CD4-positive, alpha-beta memory T cell (primary cell): ENCODE results near the gene EFNB2. TPM values are rescaled to one million over a fixed set of nuclear protein-coding genes. Genes with fewer than 3 reads are reported as not detected.

ENCODE experiments used
- CTCF ChIA-PET: fragments of 350-600 bp; sonication (Branson Sonifier 250); formaldehyde crosslinking; loops from one replicate; lab custom pipeline; 2021; ENCODE audit warnings: inconsistent platforms; ENCODE audit not compliant: partially characterized antibody; lab: Charles Lee
- POLR2A ChIA-PET: fragments of 350-600 bp; sonication (Branson Sonifier 250); formaldehyde crosslinking; loops from one replicate; lab custom pipeline; 2021; ENCODE audit not compliant: partially characterized antibody; lab: Charles Lee
- DNase-seq, 5 donors: peaks; one replicate each; pipeline versions ENCODE4 v3.0.0 to v3.0.0-alpha.2; 2020 to 2022; ENCODE audit warnings: mixed read lengths in 1 of 5
- H3K27ac ChIP-seq: one replicate; pipeline ENCODE4 v1.7.0; 2013; ENCODE audit warnings: low read depth, low read length
- H3K27me3 ChIP-seq: 2 replicates; pipeline ENCODE4 v1.7.0; 2013; ENCODE audit warnings: mild to moderate bottlenecking, low read length, moderate library complexity; ENCODE audit not compliant: insufficient read depth
- H3K36me3 ChIP-seq: 2 replicates; pipeline ENCODE4 v1.7.0; 2013; ENCODE audit warnings: mild to moderate bottlenecking, low read length, moderate library complexity; ENCODE audit not compliant: insufficient read depth
- H3K4me1 ChIP-seq: 2 replicates; pipeline ENCODE4 v1.7.0; 2013; ENCODE audit warnings: mild to moderate bottlenecking, low read length, moderate library complexity; ENCODE audit not compliant: insufficient read depth
- H3K4me3 ChIP-seq, 2 donors: one replicate each; pipeline ENCODE4 v1.7.0; 2013; ENCODE audit warnings: low read length in 2 of 2, mild to moderate bottlenecking in 1 of 2
- H3K9me3 ChIP-seq, 2 donors: one replicate each; pipeline ENCODE4 v1.7.0; 2013; ENCODE audit warnings: low read length in 2 of 2, control low read depth in 1 of 2; ENCODE audit not compliant: control insufficient read depth in 1 of 2
- H3K27ac Mint-ChIP-seq, 7 donors: one replicate each; pipeline ENCODE4 v1.8.0; 2020 to 2021; ENCODE audit warnings: mixed read lengths in 7 of 7, mild to moderate bottlenecking in 6 of 7, inconsistent platforms in 3 of 7, moderate library complexity in 3 of 7
- H3K27me3 Mint-ChIP-seq, 2 donors: one replicate each; pipeline ENCODE4 v1.8.0; 2020 to 2021; ENCODE audit warnings: mixed read lengths in 2 of 2
- H3K36me3 Mint-ChIP-seq, 2 donors: one replicate each; pipeline ENCODE4 v1.8.0; 2020 to 2021; ENCODE audit warnings: mixed read lengths in 2 of 2, inconsistent platforms in 1 of 2, mild to moderate bottlenecking in 1 of 2
- H3K4me1 Mint-ChIP-seq, 4 donors: one replicate each; pipeline ENCODE4 v1.8.0; 2020 to 2021; ENCODE audit warnings: mixed read lengths in 4 of 4, mild to moderate bottlenecking in 1 of 4
- H3K4me3 Mint-ChIP-seq, 8 donors: one replicate each; pipeline ENCODE4 v1.8.0; 2020 to 2021; ENCODE audit warnings: mixed read lengths in 8 of 8, mild to moderate bottlenecking in 7 of 8, moderate library complexity in 6 of 8, inconsistent platforms in 3 of 8
- H3K9me3 Mint-ChIP-seq, 8 donors: one replicate each; pipeline ENCODE4 v1.8.0; 2020 to 2021; ENCODE audit warnings: mixed read lengths in 8 of 8, mild to moderate bottlenecking in 5 of 8, inconsistent platforms in 3 of 8, moderate library complexity in 1 of 8
- intact Hi-C: fragments of 100-400 bp; cut with micrococcal nuclease; formaldehyde crosslinking; loops from one replicate; pipeline ENCODE4 v1.15.1; 2023
- polyA plus RNA-seq, 2 donors: library from polyadenylated mRNA; unstranded; fragments of 300-500 nt; fragmentation: Illumina TruSeq; gene quantifications; one replicate each; pipeline ENCODE4 v1.2.3, GENCODE V29; 2021
- total RNA-seq, 2 experiments: library from RNA; stranded (reverse); gene quantifications; one replicate each; pipeline ENCODE4 v1.2.3, GENCODE V29; 2021

The EFNB2 gene
- total and polyA plus RNA-seq, 4 experiments from 2014 or later: 0.05 to 0.38 (median 0.25) TPM; not detected in 1

DNA sequence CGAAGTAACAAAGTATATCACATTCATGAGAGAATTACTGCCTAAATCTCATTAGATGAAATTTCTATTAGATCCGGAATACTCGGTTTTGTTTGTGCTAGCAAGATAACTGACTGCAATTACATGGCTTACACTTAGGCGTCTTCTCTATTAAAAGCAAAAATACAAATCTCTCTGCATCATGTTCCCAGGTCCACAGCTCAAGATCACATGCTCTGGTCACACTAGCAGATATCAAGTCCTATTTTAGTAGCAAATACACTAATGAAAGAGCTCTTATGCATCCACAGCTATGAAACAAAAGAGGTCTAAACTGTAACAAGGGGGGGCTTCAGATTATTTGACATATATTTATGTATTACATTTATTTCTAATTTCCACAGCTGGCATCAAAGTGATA is 53.5 kb downstream of the EFNB2 start:
- Histone ChIP-seq H3K27ac (no peak overlapping the region), H3K4me3 (no peak overlapping the region), H3K27me3 (no peaks in the 10 kb centered on the region), H3K9me3 (no peaks in the 10 kb centered on the region), H3K36me3 (no peaks in the 10 kb centered on the region), H3K4me1 (no peaks in the 10 kb centered on the region)
- no peak for DNase-seq
- no peaks in the 10 kb centered on the region for H3K36me3 Mint-ChIP-seq
- H3K27ac Mint-ChIP-seq: no peak overlapping the region
- intact Hi-C loops: no loop called here
- POLR2A ChIA-PET: interaction anchor here (1.0 kb wide), 1 partner anchor 117 kb away, joined by 3 read pairs; no protein-coding TSS in a partner anchor
- H3K4me3 Mint-ChIP-seq: no peak overlapping the region
- peaks cover 0 to 14% (median 0%) of the 10 kb centered on the region in 8 donors for H3K9me3 Mint-ChIP-seq
- H3K4me1 Mint-ChIP-seq: no peaks in the 10 kb centered on the region
- CTCF ChIA-PET: no interaction called here
- peaks cover 29 to 31% of the 10 kb centered on the region in 2 donors for H3K27me3 Mint-ChIP-seq

DNA sequence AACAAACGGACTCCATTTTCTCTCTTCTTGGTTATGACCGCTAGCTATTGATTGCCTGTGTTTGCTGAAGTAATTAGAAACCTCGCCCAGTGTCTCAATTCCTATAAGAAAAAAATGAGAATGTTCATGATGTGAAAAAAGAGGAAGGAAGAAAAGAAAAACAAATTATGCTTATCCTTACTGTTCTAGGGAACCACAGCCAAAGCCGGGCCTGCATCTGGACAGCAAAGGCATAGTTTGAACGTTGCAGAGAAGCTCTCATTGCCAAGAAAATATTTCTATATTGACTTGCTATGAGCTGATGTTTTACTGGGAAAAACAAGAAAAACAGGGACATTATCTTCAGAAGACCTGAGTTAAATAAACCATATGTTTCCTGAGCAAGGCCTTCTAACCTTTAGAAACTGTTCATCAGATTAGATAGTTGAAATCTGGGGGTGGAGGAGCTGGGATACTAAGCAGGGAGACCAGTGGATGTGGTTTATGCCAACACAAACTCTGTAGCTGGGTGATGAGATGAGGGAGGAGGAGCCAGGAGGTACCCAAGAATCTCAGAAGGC is 55.0 kb downstream of the EFNB2 start:
- no peak overlapping the region for H3K27ac ChIP-seq
- POLR2A ChIA-PET: no interaction called here
- no peaks in the 10 kb centered on the region for H3K9me3 ChIP-seq
- no peaks in the 10 kb centered on the region for H3K27me3 ChIP-seq
- no peaks in the 10 kb centered on the region for H3K36me3 ChIP-seq
- Mint-ChIP-seq H3K9me3 (peaks cover 0 to 14% (median 0%) of the 10 kb centered on the region in 8 donors), H3K36me3 (no peaks in the 10 kb centered on the region), H3K27me3 (peaks cover 19 to 26% of the 10 kb centered on the region in 2 donors), H3K27ac (no peak overlapping the region), H3K4me1 (no peaks in the 10 kb centered on the region), H3K4me3 (no peak overlapping the region)
- CTCF ChIA-PET: no interaction called here
- H3K4me1 ChIP-seq: no peaks in the 10 kb centered on the region
- H3K4me3 ChIP-seq: no peak overlapping the region
- no peak for DNase-seq
- intact Hi-C loops: no loop called here

DNA sequence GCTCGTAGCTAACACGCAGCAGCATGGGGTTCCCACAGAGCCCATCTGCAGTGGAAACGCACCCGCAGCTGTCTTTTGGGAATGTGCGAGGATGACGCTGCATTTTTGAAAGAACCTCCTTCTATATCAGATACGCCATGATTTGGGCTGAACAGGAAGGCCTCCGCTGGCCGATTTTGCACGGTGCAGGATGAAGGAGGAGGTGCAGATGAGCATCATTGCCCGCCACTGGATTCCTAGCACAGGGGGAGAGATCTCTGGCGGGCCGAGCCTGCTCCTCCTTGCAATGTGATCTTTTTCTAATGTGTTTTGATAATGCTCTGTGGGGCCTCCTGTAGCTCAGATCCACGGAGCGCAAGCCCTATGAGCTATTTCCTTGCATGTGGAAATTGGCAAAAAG is 55.5 kb downstream of the EFNB2 start:
- CTCF ChIA-PET: no interaction called here
- intact Hi-C loops: no loop called here
- Histone ChIP-seq H3K27me3 (no peaks in the 10 kb centered on the region), H3K4me1 (no peaks in the 10 kb centered on the region), H3K36me3 (no peaks in the 10 kb centered on the region), H3K27ac (no peak overlapping the region), H3K9me3 (no peaks in the 10 kb centered on the region), H3K4me3 (no peak overlapping the region)
- POLR2A ChIA-PET: no interaction called here
- no peaks in the 10 kb centered on the region for H3K36me3 Mint-ChIP-seq
- peaks cover 16 to 23% of the 10 kb centered on the region in 2 donors for H3K27me3 Mint-ChIP-seq
- peaks cover 0 to 14% (median 0%) of the 10 kb centered on the region in 8 donors for H3K9me3 Mint-ChIP-seq
- H3K4me3 Mint-ChIP-seq: no peak overlapping the region
- no peak overlapping the region for H3K27ac Mint-ChIP-seq
- H3K4me1 Mint-ChIP-seq: no peaks in the 10 kb centered on the region
- DNase-seq: no peak

DNA sequence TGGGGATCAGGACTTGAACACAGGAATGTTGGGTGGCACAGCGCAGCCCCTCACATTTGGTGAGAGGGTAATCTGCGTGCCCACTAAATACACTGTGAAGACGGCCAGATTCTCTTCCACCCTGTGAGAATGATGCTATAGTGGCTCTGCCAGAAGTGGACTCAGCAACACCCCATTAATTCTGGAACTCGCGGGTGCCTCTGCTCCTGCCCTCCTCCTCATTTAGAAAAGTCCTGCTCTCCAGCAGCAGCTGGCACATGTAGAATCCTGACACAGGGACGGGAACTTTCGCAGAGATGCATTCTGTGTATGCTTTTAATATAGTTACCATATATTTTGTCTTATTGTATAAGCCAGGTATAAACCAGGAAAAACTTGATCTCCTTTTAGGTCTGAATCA is 57.3 kb downstream of the EFNB2 start:
- no peak for DNase-seq
- H3K27me3 ChIP-seq: no peaks in the 10 kb centered on the region
- H3K27ac ChIP-seq: no peak overlapping the region
- no peak overlapping the region for H3K4me3 ChIP-seq
- Mint-ChIP-seq H3K36me3 (no peaks in the 10 kb centered on the region), H3K27ac (no peak overlapping the region), H3K27me3 (peaks cover 14 to 17% of the 10 kb centered on the region in 2 donors), H3K9me3 (peaks cover 0 to 13% (median 0%) of the 10 kb centered on the region in 8 donors), H3K4me1 (no peaks in the 10 kb centered on the region), H3K4me3 (no peak overlapping the region)
- CTCF ChIA-PET: no interaction called here
- H3K9me3 ChIP-seq: no peaks in the 10 kb centered on the region
- H3K36me3 ChIP-seq: no peaks in the 10 kb centered on the region
- intact Hi-C loops: no loop called here
- no peaks in the 10 kb centered on the region for H3K4me1 ChIP-seq
- POLR2A ChIA-PET: no interaction called here

DNA sequence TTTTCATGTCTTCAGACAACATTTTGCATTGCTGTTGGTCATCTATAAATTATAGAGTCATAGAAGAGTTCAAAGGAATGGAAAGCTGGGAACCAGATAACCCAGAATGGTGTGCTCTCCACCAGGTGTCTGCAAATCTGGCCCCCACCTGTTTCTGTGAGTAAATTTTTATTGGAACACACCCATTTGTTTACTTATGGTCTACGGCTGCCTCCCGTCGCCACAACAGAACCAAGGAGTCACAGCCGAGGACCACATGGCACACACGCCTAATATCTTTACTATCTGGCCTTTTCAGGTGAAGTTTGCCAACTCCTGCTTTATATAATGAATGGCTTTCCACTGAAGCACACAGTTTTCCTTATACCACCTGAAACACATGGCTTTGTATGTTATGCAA is 58.2 kb downstream of the EFNB2 start:
- intact Hi-C loops: no loop called here
- H3K4me1 Mint-ChIP-seq: no peaks in the 10 kb centered on the region
- no peaks in the 10 kb centered on the region for H3K9me3 ChIP-seq
- DNase-seq: no peak
- H3K4me3 Mint-ChIP-seq: no peak overlapping the region
- H3K27me3 Mint-ChIP-seq: peaks cover 18 to 20% of the 10 kb centered on the region in 2 donors
- no peak overlapping the region for H3K27ac ChIP-seq
- H3K27me3 ChIP-seq: no peaks in the 10 kb centered on the region
- ChIA-PET POLR2A (no interaction called here), CTCF (no interaction called here)
- H3K4me1 ChIP-seq: no peaks in the 10 kb centered on the region
- no peak overlapping the region for H3K4me3 ChIP-seq
- H3K27ac Mint-ChIP-seq: no peak overlapping the region
- no peaks in the 10 kb centered on the region for H3K36me3 ChIP-seq
- no peaks in the 10 kb centered on the region for H3K36me3 Mint-ChIP-seq
- H3K9me3 Mint-ChIP-seq: peaks cover 0 to 5% (median 0%) of the 10 kb centered on the region in 8 donors

DNA sequence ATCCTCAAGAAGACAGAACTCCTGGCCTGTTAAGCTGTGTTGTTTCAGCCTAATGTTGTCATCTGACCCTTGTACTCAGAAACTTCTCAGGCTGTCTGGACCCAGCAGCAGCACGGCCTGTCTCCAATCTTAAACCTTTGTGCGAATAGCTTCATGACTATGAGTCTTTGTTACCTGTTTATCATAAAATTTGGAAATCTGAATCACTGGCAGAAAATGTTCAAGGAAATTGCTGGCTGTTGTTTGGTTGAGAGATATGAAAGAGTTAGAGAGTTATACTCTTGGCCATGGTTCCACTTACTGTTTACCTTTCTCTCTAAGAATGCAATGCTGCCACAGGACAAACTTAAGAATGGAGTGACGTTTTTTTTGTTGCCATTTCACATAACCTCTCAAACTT is 59.6 kb downstream of the EFNB2 start:
- Histone ChIP-seq H3K9me3 (no peaks in the 10 kb centered on the region), H3K27me3 (no peaks in the 10 kb centered on the region), H3K4me1 (no peaks in the 10 kb centered on the region), H3K27ac (no peak overlapping the region), H3K4me3 (no peak overlapping the region), H3K36me3 (no peaks in the 10 kb centered on the region)
- H3K4me1 Mint-ChIP-seq: no peaks in the 10 kb centered on the region
- CTCF ChIA-PET: no interaction called here
- H3K27me3 Mint-ChIP-seq: peaks cover 17 to 24% of the 10 kb centered on the region in 2 donors
- H3K27ac Mint-ChIP-seq: no peak overlapping the region
- no peak overlapping the region for H3K4me3 Mint-ChIP-seq
- DNase-seq: no peak
- peaks cover 0 to 2% (median 0%) of the 10 kb centered on the region in 8 donors for H3K9me3 Mint-ChIP-seq
- intact Hi-C loops: no loop called here
- H3K36me3 Mint-ChIP-seq: no peaks in the 10 kb centered on the region
- POLR2A ChIA-PET: no interaction called here

DNA sequence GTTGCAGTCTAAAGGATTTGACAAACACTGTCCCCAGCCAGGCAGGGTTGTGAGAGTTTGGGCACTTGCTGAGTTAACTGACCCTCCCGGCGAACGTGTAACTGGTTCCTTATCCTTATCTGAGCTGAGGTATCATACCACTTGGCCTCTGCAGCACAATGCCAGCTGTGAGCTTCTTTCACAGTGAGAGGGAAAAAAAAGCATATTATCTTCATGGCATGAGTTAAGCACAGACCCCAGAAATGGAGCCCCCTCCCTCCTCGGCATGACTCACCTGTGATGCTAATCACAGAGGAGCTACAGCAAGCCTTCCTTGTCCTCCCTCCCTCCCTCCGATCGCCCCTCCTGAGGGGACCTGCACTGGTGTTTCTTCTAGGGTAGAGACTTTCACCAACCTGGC is 60.5 kb downstream of the EFNB2 start:
- H3K36me3 Mint-ChIP-seq: no peaks in the 10 kb centered on the region
- ChIA-PET CTCF (no interaction called here), POLR2A (no interaction called here)
- Histone ChIP-seq H3K36me3 (no peaks in the 10 kb centered on the region), H3K27me3 (no peaks in the 10 kb centered on the region), H3K9me3 (no peaks in the 10 kb centered on the region), H3K27ac (no peak overlapping the region), H3K4me1 (no peaks in the 10 kb centered on the region), H3K4me3 (no peak overlapping the region)
- H3K4me3 Mint-ChIP-seq: no peak overlapping the region
- H3K9me3 Mint-ChIP-seq: peaks cover 0 to 2% (median 0%) of the 10 kb centered on the region in 8 donors
- H3K27ac Mint-ChIP-seq: no peak overlapping the region
- DNase-seq: no peak
- peaks cover 15 to 21% of the 10 kb centered on the region in 2 donors for H3K27me3 Mint-ChIP-seq
- intact Hi-C loops: no loop called here
- H3K4me1 Mint-ChIP-seq: no peaks in the 10 kb centered on the region
